GM23338 (cell line): ENCODE data around the gene NLRP9. TPM values are rescaled to one million over a fixed set of nuclear protein-coding genes. Genes with fewer than 3 reads are reported as not detected.

Experiments used
- ATAC-seq: fragments of 200-7000 bp; cut with Tn5 transposase; 3 replicates; pipeline ENCODE4 v1.9.1; 2020
- DNase-seq: peaks from one replicate; pipeline ENCODE4 v3.0.0-alpha.2; 2015; ENCODE audit warnings: low spot score
- H2AFZ ChIP-seq: fragments of 200-600 bp; sonication (generic); 2 replicates; pipeline ENCODE4 v1.8.0; 2016; ENCODE audit warnings: antibody characterized with exemption, mild to moderate bottlenecking, moderate library complexity
- H3F3A ChIP-seq: fragments of 200-600 bp; sonication (generic); replicated peaks from 2 replicates; pipeline ENCODE4 v1.8.0; 2017; ENCODE audit warnings: antibody characterized with exemption, mixed run types, low read depth
- H3K27ac ChIP-seq: fragments of 200-600 bp; sonication (generic); 2 replicates; pipeline ENCODE4 v1.6.1; 2016; ENCODE audit warnings: low read depth
- H3K27me3 ChIP-seq: fragments of 200-600 bp; sonication (generic); 2 replicates; pipeline ENCODE4 v1.8.0; 2016; ENCODE audit warnings: mild to moderate bottlenecking, mixed run types, moderate library complexity; ENCODE audit not compliant: insufficient read depth
- H3K36me3 ChIP-seq: fragments of 200-600 bp; sonication (generic); 2 replicates; pipeline ENCODE4 v1.8.0; 2016; ENCODE audit warnings: mild to moderate bottlenecking; ENCODE audit not compliant: insufficient read depth
- H3K4me1 ChIP-seq: fragments of 200-600 bp; sonication (generic); 2 replicates; pipeline ENCODE4 v1.8.0; 2016; ENCODE audit warnings: mild to moderate bottlenecking, moderate library complexity; ENCODE audit not compliant: insufficient read depth
- H3K4me2 ChIP-seq: fragments of 200-600 bp; sonication (generic); 2 replicates; pipeline ENCODE4 v1.7.1; 2017; ENCODE audit warnings: mixed run types
- H3K4me3 ChIP-seq: fragments of 200-600 bp; sonication (generic); 2 replicates; pipeline ENCODE4 v1.6.1; 2016; ENCODE audit warnings: mixed run types
- H3K79me2 ChIP-seq: fragments of 200-600 bp; sonication (generic); replicated peaks from 2 replicates; pipeline ENCODE4 v1.8.0; 2017; ENCODE audit warnings: mild to moderate bottlenecking; ENCODE audit not compliant: insufficient read depth
- H3K9me2 ChIP-seq: fragments of 200-600 bp; sonication (generic); 2 replicates; pipeline ENCODE4 v1.8.0; 2017; ENCODE audit not compliant: insufficient read depth
- H4K20me1 ChIP-seq: fragments of 200-600 bp; sonication (generic); replicated peaks from 2 replicates; pipeline ENCODE4 v1.8.0; 2017; ENCODE audit warnings: mild to moderate bottlenecking; ENCODE audit not compliant: insufficient read depth
- H3K27ac Mint-ChIP-seq: 2 replicates; pipeline ENCODE4 v1.8.0; 2020; ENCODE audit warnings: inconsistent platforms, mild to moderate bottlenecking, moderate library complexity, mixed read lengths
- H3K27me3 Mint-ChIP-seq: 3 replicates; pipeline ENCODE4 v1.8.0; 2022; ENCODE audit warnings: low read depth, mild to moderate bottlenecking, moderate library complexity, mixed read lengths, inconsistent platforms; ENCODE audit not compliant: insufficient read depth, poor library complexity
- H3K36me3 Mint-ChIP-seq: 3 replicates; pipeline ENCODE4 v1.8.0; 2021; ENCODE audit warnings: low read depth, mild to moderate bottlenecking, inconsistent platforms, moderate library complexity, mixed read lengths
- H3K4me1 Mint-ChIP-seq: 3 replicates; pipeline ENCODE4 v1.8.0; 2020; ENCODE audit warnings: mild to moderate bottlenecking, inconsistent platforms, mixed read lengths
- H3K4me3 Mint-ChIP-seq: 3 replicates; pipeline ENCODE4 v1.8.0; 2021; ENCODE audit warnings: moderate library complexity, mild to moderate bottlenecking, inconsistent platforms, mixed read lengths
- H3K9me3 Mint-ChIP-seq: 3 replicates; pipeline ENCODE4 v1.8.0; 2020; ENCODE audit warnings: moderate library complexity, mild to moderate bottlenecking, inconsistent platforms, mixed read lengths
- CREB1 ChIP-seq: fragments of 250-450 bp; sonication (Bioruptor Pico); IDR thresholded peaks from 2 replicates; pipeline ENCODE4 v1.5.0; 2020; ENCODE audit warnings: low read depth, mild to moderate bottlenecking, moderate library complexity
- EZH2 ChIP-seq: fragments of 200-600 bp; sonication (generic); IDR thresholded peaks from one replicate; pipeline ENCODE4 v1.8.0; 2017; ENCODE audit warnings: antibody characterized with exemption, mild to moderate bottlenecking, low read depth; ENCODE audit not compliant: unreplicated experiment
- NANOG ChIP-seq: IDR thresholded peaks from 2 replicates; pipeline ENCODE4 v1.6.1; 2016; ENCODE audit warnings: antibody characterized with exemption, borderline replicate concordance
- POLR2AphosphoS5 ChIP-seq: IDR thresholded peaks from 2 replicates; pipeline ENCODE4 v1.6.1; 2016; ENCODE audit warnings: antibody characterized with exemption, low read depth
- ZNF114 ChIP-seq: fragments of 250-450 bp; sonication (Bioruptor Pico); IDR thresholded peaks from 2 replicates; pipeline ENCODE4 v1.5.0; 2020; ENCODE audit warnings: mild to moderate bottlenecking, moderate library complexity
- polyA plus RNA-seq: library from polyadenylated mRNA; unstranded; fragments of >200 nt; fragmentation: Nextera tagmentation; extraction: Ambion mirVana; gene quantifications from 2 replicates; pipeline ENCODE4 v1.2.1, GENCODE V29; 2016
- total RNA-seq: library from RNA; depleted of rRNA; stranded (reverse); fragments of >200 nt; shearing (Covaris generic); gene quantifications from 2 replicates; pipeline ENCODE4 v1.2.3, GENCODE V29; 2014
- TF ChIP-seq, protein P1 (sequence below): IDR thresholded peaks from one replicate; pipeline ENCODE4 v1.6.1; 2018; ENCODE audit warnings: antibody characterized with exemption; ENCODE audit not compliant: unreplicated experiment
- TF ChIP-seq, protein P2 (sequence below): IDR thresholded peaks from 2 replicates; pipeline ENCODE4 v1.6.1; 2016; ENCODE audit warnings: antibody characterized with exemption

The NLRP9 gene
- total and polyA plus RNA-seq, 2 experiments from 2014 or later = not detected

- Mint-ChIP-seq H3K4me3 (peak overlapping the region; percentile 96), H3K27ac (peak overlapping the region; percentile 93), H3K4me1 (peaks cover 35% of the 10 kb centered on the region), H3K36me3 (peaks cover 62% of the 10 kb centered on the region), H3K27me3 (peaks cover 28% of the 10 kb centered on the region), H3K9me3 (peaks cover 4% of the 10 kb centered on the region; the same call in 2 of the 3 replicates)
- peak overlapping the region; percentile 98 for H3K4me2 ChIP-seq
- H3K79me2 ChIP-seq = peaks cover 56% of the 10 kb centered on the region
- peaks cover 8% of the 10 kb centered on the region; the same call in 1 of the 2 replicates for H3K36me3 ChIP-seq
- peaks cover 32% of the 10 kb centered on the region for H3K4me1 ChIP-seq
- no peak overlapping the region for H2AFZ ChIP-seq
- H3K4me3 ChIP-seq = peak overlapping the region; percentile 96
- no peaks in the 10 kb centered on the region for H3K27me3 ChIP-seq
- no peaks in the 10 kb centered on the region for H3K9me2 ChIP-seq
- peaks cover 30% of the 10 kb centered on the region for H3F3A ChIP-seq
- no peak for ATAC-seq
- peak overlapping the region; percentile 39; the same call in 1 of the 2 replicates for H3K27ac ChIP-seq
- peaks cover 41% of the 10 kb centered on the region for H4K20me1 ChIP-seq
- no peak for DNase-seq
- TF ChIP-seq NANOG (no peak), EZH2 (no peak), POLR2AphosphoS5 (no peak)
- TF ChIP-seq, protein P1, sequence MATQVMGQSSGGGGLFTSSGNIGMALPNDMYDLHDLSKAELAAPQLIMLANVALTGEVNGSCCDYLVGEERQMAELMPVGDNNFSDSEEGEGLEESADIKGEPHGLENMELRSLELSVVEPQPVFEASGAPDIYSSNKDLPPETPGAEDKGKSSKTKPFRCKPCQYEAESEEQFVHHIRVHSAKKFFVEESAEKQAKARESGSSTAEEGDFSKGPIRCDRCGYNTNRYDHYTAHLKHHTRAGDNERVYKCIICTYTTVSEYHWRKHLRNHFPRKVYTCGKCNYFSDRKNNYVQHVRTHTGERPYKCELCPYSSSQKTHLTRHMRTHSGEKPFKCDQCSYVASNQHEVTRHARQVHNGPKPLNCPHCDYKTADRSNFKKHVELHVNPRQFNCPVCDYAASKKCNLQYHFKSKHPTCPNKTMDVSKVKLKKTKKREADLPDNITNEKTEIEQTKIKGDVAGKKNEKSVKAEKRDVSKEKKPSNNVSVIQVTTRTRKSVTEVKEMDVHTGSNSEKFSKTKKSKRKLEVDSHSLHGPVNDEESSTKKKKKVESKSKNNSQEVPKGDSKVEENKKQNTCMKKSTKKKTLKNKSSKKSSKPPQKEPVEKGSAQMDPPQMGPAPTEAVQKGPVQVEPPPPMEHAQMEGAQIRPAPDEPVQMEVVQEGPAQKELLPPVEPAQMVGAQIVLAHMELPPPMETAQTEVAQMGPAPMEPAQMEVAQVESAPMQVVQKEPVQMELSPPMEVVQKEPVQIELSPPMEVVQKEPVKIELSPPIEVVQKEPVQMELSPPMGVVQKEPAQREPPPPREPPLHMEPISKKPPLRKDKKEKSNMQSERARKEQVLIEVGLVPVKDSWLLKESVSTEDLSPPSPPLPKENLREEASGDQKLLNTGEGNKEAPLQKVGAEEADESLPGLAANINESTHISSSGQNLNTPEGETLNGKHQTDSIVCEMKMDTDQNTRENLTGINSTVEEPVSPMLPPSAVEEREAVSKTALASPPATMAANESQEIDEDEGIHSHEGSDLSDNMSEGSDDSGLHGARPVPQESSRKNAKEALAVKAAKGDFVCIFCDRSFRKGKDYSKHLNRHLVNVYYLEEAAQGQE = no peak
These were observed 62.4 kb downstream of the NLRP9 start for GRCh38 chr19:55675661-55676354.

- peak within 1 kb of the TSS; percentile 96 for H3K4me3 Mint-ChIP-seq
- H3K9me3 Mint-ChIP-seq = peaks cover 4% of the 10 kb centered on the region; the same call in 2 of the 3 replicates
- H3K4me1 Mint-ChIP-seq = peaks cover 40% of the 10 kb centered on the region
- Histone ChIP-seq H3K4me1 (peaks cover 32% of the 10 kb centered on the region), H3K27ac (peak within 1 kb of the TSS; percentile 88), H3K27me3 (no peaks in the 10 kb centered on the region), H3K4me3 (peak within 1 kb of the TSS; percentile 96), H3K9me2 (no peaks in the 10 kb centered on the region), H3K36me3 (peaks cover 9% of the 10 kb centered on the region; the same call in 1 of the 2 replicates), H3F3A (peaks cover 37% of the 10 kb centered on the region), H3K4me2 (peak within 1 kb of the TSS; percentile 98), H3K79me2 (peaks cover 54% of the 10 kb centered on the region), H2AFZ (no peak within 1 kb of the TSS), H4K20me1 (peaks cover 38% of the 10 kb centered on the region)
- DNase-seq (peak; percentile 99), ATAC-seq (peak; percentile 82)
- H3K27ac Mint-ChIP-seq = peak within 1 kb of the TSS; percentile 96
- peaks cover 66% of the 10 kb centered on the region for H3K36me3 Mint-ChIP-seq
- peak; percentile 78 for TF ChIP-seq POLR2AphosphoS5
- TF ChIP-seq ZNF114 = no peak
- TF ChIP-seq, protein P2, sequence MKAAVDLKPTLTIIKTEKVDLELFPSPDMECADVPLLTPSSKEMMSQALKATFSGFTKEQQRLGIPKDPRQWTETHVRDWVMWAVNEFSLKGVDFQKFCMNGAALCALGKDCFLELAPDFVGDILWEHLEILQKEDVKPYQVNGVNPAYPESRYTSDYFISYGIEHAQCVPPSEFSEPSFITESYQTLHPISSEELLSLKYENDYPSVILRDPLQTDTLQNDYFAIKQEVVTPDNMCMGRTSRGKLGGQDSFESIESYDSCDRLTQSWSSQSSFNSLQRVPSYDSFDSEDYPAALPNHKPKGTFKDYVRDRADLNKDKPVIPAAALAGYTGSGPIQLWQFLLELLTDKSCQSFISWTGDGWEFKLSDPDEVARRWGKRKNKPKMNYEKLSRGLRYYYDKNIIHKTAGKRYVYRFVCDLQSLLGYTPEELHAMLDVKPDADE = peak; percentile 79
- TF ChIP-seq CREB1 (CRISPR knock-in tag) = peak; percentile 95
- no peak for TF ChIP-seq NANOG
- H3K27me3 Mint-ChIP-seq = peaks cover 35% of the 10 kb centered on the region
These were observed 63.2 kb downstream of the NLRP9 start, which contains the start of gene EPN1 for GRCh38 chr19:55674841-55675660. TSS of gene EPN1 (plus strand) at chr19:55675226. CDS start at chr19:55678628, 3,402 bp downstream.
